SK-N-SH (cell line): ENCODE measurements around the gene FAM227B.

Experiments
- EZH2phosphoT487 ChIP-seq: fragments of 200-600 bp; sonication (generic); IDR thresholded peaks from 2 replicates; pipeline ENCODE4 v1.6.1; 2017; ENCODE audit warnings: low read depth, mixed run types, mild to moderate bottlenecking, antibody characterized with exemption, moderate library complexity, borderline replicate concordance
- GABPA ChIP-seq: IDR thresholded peaks from 2 replicates; pipeline ENCODE4 v1.4.0; 2012; ENCODE audit warnings: low read depth, mild to moderate bottlenecking
- GATA2 ChIP-seq: sonication (generic); formaldehyde crosslinking; IDR thresholded peaks from 2 replicates; pipeline ENCODE4 v1.5.0; 2020; ENCODE audit warnings: mild to moderate bottlenecking, missing genetic modification reagents
- PBX3 ChIP-seq: IDR thresholded peaks from 2 replicates; pipeline ENCODE4; 2012
- RXRA ChIP-seq: IDR thresholded peaks from 2 replicates; pipeline ENCODE4 v1.4.0; 2012; ENCODE audit warnings: low read depth, mild to moderate bottlenecking, borderline replicate concordance
- SMC3 ChIP-seq: IDR thresholded peaks from 2 replicates; pipeline ENCODE4 v1.6.1; 2012; ENCODE audit warnings: low read depth, low read length, improper control_type of control experiment
- TAF1 ChIP-seq: IDR thresholded peaks from 2 replicates; pipeline ENCODE4 v1.6.1; 2012; ENCODE audit warnings: low read depth, mild to moderate bottlenecking, low read length, moderate library complexity, borderline replicate concordance
- USF1 ChIP-seq: IDR thresholded peaks from 2 replicates; pipeline ENCODE4 v1.4.0; 2012; ENCODE audit warnings: low read depth, borderline replicate concordance
- YY1 ChIP-seq: IDR thresholded peaks from 2 replicates; pipeline ENCODE4 v1.4.0; 2012; ENCODE audit warnings: low read depth, mild to moderate bottlenecking
- ZBTB33 ChIP-seq: IDR thresholded peaks from 2 replicates; pipeline ENCODE4 v1.4.0; 2012; ENCODE audit warnings: low read depth, borderline replicate concordance
- TF ChIP-seq, protein P1 (sequence below): fragments of 200-600 bp; sonication (generic); IDR thresholded peaks from 2 replicates; pipeline ENCODE4 v1.6.1; 2017; ENCODE audit warnings: antibody characterized with exemption, mild to moderate bottlenecking, moderate library complexity

DNA sequence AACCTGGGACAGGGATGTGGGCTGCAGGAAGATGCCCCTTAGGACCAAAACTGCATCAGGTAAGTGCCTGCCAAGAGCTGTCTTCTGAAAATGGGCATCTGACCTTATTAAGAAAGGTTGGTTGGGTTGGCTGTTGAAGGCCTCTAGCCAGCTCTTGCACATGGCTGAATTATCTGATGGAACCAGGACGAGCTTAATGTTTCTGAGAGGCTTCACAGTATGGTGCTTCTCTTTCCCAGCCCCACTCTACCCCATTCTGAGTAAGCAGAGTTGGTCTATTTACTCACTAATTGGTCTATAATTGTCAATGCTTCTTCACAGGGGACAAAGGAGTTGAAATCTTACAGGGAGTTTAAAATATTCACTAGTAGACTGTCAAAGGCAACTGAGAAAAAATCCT is 48.7 kb upstream of the FAM227B start:
- TF ChIP-seq, protein P1, sequence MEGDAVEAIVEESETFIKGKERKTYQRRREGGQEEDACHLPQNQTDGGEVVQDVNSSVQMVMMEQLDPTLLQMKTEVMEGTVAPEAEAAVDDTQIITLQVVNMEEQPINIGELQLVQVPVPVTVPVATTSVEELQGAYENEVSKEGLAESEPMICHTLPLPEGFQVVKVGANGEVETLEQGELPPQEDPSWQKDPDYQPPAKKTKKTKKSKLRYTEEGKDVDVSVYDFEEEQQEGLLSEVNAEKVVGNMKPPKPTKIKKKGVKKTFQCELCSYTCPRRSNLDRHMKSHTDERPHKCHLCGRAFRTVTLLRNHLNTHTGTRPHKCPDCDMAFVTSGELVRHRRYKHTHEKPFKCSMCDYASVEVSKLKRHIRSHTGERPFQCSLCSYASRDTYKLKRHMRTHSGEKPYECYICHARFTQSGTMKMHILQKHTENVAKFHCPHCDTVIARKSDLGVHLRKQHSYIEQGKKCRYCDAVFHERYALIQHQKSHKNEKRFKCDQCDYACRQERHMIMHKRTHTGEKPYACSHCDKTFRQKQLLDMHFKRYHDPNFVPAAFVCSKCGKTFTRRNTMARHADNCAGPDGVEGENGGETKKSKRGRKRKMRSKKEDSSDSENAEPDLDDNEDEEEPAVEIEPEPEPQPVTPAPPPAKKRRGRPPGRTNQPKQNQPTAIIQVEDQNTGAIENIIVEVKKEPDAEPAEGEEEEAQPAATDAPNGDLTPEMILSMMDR: no peak
- no peak for TF ChIP-seq ZBTB33
- TF ChIP-seq TAF1: no peak
- no peak for TF ChIP-seq YY1
- TF ChIP-seq SMC3: no peak
- TF ChIP-seq GATA2 (CRISPR knock-in tag): no peak
- no peak for TF ChIP-seq PBX3
- TF ChIP-seq EZH2phosphoT487: no peak
- TF ChIP-seq RXRA: no peak
- no peak for TF ChIP-seq USF1
- TF ChIP-seq GABPA: no peak
